Posterior vena cava (tissue), 2 donors: ENCODE measurements around the gene CIB4. TPM values are rescaled to one million over a fixed set of nuclear protein-coding genes. Genes with fewer than 3 reads are reported as not detected.
A peak's percentile ranks its signal among the peaks of the same experiment; 100 is the strongest.

Experiments
- DNase-seq: peaks from one replicate; pipeline ENCODE4 v3.0.0-alpha.2; 2020; ENCODE audit warnings: low spot score
- intact Hi-C, 2 donors: fragments of 100-400 bp; cut with DNase I; formaldehyde crosslinking; loops; one replicate each; pipeline versions ENCODE4 v1.14.1 to v1.14.2; 2022 to 2023
- total RNA-seq, 2 donors: library from RNA; stranded (reverse); fragmentation: NEBNext Ultra II Directional; extraction: Animal tissue kit (Norgen Biotek cat#: 25700); gene quantifications; one replicate each; pipeline ENCODE4 v1.2.1, GENCODE V29; 2021
- donor health status: DM: yes; HTN: yes; CAD: no.
- donor health status: DM: yes; HTN: yes; CAD: no.

The CIB4 gene
- total RNA-seq, 2 donors from 2014 or later: not detected

- intact Hi-C loops: no loop called here
- DNase-seq: peak; percentile 72
Observed at GRCh38 chr2:26614216-26615138, 26.7 kb downstream of the CIB4 start.

- intact Hi-C loops: no loop called here
- DNase-seq: peak; percentile 78
Observed at GRCh38 chr2:26613241-26614215, 27.6 kb downstream of the CIB4 start.

- intact Hi-C loops: no loop called here
Observed at GRCh38 chr2:26612522-26613240, 28.5 kb downstream of the CIB4 start.

GRCh38 chr2:26612034-26612433 is 29.1 kb downstream of the CIB4 start:
- intact Hi-C loops: no loop called here
- peak; percentile 36 for DNase-seq

More at GRCh38 chr2:26612522-26613240, 28.5 kb downstream of the CIB4 start:
- DNase-seq: peak; percentile 88

GRCh38 chr2:26610504-26611335 is 30.4 kb downstream of the CIB4 start:
- peak; percentile 49 for DNase-seq
- intact Hi-C loops: no loop called here

- DNase-seq: peak; percentile 54
- intact Hi-C loops: no loop called here
Observed at GRCh38 chr2:26609839-26610277, 31.3 kb downstream of the CIB4 start.

GRCh38 chr2:26609205-26609631 is 31.9 kb downstream of the CIB4 start:
- peak; percentile 31 for DNase-seq
- intact Hi-C loops: no loop called here

GRCh38 chr2:26608557-26608956 is 32.6 kb downstream of the CIB4 start:
- peak; percentile 52 for DNase-seq
- intact Hi-C loops: no loop called here

GRCh38 chr2:26607698-26608097 is 33.5 kb downstream of the CIB4 start:
- intact Hi-C loops: loop anchor here in 1 of 2 donors (2.0 kb wide), 1 partner anchor 139 kb away; no protein-coding TSS in a partner anchor
- DNase-seq: peak; percentile 31

GRCh38 chr2:26606847-26607190 is 34.3 kb downstream of the CIB4 start:
- intact Hi-C loops: loop anchor here in 1 of 2 donors (2.0 kb wide), 1 partner anchor 140 kb away; no protein-coding TSS in a partner anchor
- peak; percentile 58 for DNase-seq

GRCh38 chr2:26605999-26606846 is 34.9 kb downstream of the CIB4 start:
- intact Hi-C loops: loop anchor here (2.0 kb wide), 1 partner anchor 141 kb away; no protein-coding TSS in a partner anchor

GRCh38 chr2:26605195-26605998 is 35.8 kb downstream of the CIB4 start:
- DNase-seq: peak; percentile 48
- intact Hi-C loops: loop anchor here in 1 of 2 donors (2.0 kb wide), 1 partner anchor 141 kb away; no protein-coding TSS in a partner anchor

More at GRCh38 chr2:26605999-26606846, 34.9 kb downstream of the CIB4 start:
- peak; percentile 78 for DNase-seq

GRCh38 chr2:26602575-26602974 is 38.6 kb downstream of the CIB4 start:
- intact Hi-C loops: no loop called here

GRCh38 chr2:26599387-26599786 is 41.8 kb downstream of the CIB4 start:
- DNase-seq: no peak
- intact Hi-C loops: no loop called here

More at GRCh38 chr2:26602575-26602974, 38.6 kb downstream of the CIB4 start:
- DNase-seq: peak; percentile 67

- DNase-seq: no peak
- intact Hi-C loops: no loop called here
Observed at GRCh38 chr2:26598996-26599373, 42.2 kb downstream of the CIB4 start.

GRCh38 chr2:26598336-26598995 is 42.7 kb downstream of the CIB4 start:
- intact Hi-C loops: no loop called here
- peak; percentile 61 for DNase-seq
